Measurements from ENCODE around the gene TFDP3.

GRCh38 chrX:133267621-133268020 lies 49.5 kb upstream of the TFDP3 start:
- TF ChIP-seq, protein P1, sequence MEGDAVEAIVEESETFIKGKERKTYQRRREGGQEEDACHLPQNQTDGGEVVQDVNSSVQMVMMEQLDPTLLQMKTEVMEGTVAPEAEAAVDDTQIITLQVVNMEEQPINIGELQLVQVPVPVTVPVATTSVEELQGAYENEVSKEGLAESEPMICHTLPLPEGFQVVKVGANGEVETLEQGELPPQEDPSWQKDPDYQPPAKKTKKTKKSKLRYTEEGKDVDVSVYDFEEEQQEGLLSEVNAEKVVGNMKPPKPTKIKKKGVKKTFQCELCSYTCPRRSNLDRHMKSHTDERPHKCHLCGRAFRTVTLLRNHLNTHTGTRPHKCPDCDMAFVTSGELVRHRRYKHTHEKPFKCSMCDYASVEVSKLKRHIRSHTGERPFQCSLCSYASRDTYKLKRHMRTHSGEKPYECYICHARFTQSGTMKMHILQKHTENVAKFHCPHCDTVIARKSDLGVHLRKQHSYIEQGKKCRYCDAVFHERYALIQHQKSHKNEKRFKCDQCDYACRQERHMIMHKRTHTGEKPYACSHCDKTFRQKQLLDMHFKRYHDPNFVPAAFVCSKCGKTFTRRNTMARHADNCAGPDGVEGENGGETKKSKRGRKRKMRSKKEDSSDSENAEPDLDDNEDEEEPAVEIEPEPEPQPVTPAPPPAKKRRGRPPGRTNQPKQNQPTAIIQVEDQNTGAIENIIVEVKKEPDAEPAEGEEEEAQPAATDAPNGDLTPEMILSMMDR (IDR thresholded peaks at IDR 0.05): no peak
- TF ChIP-seq SIN3A (IDR thresholded peaks at IDR 0.05; ENCODE audit: borderline replicate concordance, insufficient read depth, low read depth, low read length): no peak
- no peak for TF ChIP-seq POLR2AphosphoS5 (IDR thresholded peaks at IDR 0.05; ENCODE audit: low read depth, low read length)
- TF ChIP-seq, protein P2, sequence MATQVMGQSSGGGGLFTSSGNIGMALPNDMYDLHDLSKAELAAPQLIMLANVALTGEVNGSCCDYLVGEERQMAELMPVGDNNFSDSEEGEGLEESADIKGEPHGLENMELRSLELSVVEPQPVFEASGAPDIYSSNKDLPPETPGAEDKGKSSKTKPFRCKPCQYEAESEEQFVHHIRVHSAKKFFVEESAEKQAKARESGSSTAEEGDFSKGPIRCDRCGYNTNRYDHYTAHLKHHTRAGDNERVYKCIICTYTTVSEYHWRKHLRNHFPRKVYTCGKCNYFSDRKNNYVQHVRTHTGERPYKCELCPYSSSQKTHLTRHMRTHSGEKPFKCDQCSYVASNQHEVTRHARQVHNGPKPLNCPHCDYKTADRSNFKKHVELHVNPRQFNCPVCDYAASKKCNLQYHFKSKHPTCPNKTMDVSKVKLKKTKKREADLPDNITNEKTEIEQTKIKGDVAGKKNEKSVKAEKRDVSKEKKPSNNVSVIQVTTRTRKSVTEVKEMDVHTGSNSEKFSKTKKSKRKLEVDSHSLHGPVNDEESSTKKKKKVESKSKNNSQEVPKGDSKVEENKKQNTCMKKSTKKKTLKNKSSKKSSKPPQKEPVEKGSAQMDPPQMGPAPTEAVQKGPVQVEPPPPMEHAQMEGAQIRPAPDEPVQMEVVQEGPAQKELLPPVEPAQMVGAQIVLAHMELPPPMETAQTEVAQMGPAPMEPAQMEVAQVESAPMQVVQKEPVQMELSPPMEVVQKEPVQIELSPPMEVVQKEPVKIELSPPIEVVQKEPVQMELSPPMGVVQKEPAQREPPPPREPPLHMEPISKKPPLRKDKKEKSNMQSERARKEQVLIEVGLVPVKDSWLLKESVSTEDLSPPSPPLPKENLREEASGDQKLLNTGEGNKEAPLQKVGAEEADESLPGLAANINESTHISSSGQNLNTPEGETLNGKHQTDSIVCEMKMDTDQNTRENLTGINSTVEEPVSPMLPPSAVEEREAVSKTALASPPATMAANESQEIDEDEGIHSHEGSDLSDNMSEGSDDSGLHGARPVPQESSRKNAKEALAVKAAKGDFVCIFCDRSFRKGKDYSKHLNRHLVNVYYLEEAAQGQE (IDR thresholded peaks at IDR 0.05; ENCODE audit: insufficient read depth in 1 of 2, low read depth in 2 of 2, low read length in 1 of 2): no peak

Measured in Panc1 (cell line).